K562 (cell line): ENCODE results near the gene TXNIP. TPM values are rescaled to one million over a fixed set of nuclear protein-coding genes. Genes with fewer than 3 reads are reported as not detected.
A peak's percentile ranks its signal among the peaks of the same experiment; 100 is the strongest.

Experiments used
- BCOR ChIP-seq: fragments of 450-650 bp; IDR thresholded peaks from 2 replicates; pipeline ENCODE4 v1.6.1; 2016
- CLOCK ChIP-seq: fragments of 250-450 bp; sonication (Bioruptor Pico); IDR thresholded peaks from 2 replicates; pipeline ENCODE4 v1.4.0; 2020; ENCODE audit warnings: mild to moderate bottlenecking, moderate library complexity, borderline replicate concordance
- DEAF1 ChIP-seq: fragments of 450-650 bp; formaldehyde crosslinking; IDR thresholded peaks from 2 replicates; pipeline ENCODE4 v1.4.0; 2020; ENCODE audit warnings: mild to moderate bottlenecking, moderate library complexity
- IRF1 ChIP-seq: sonication (generic); formaldehyde crosslinking; IDR thresholded peaks from 2 replicates; pipeline ENCODE4 v1.8.0; 2022; ENCODE audit warnings: missing genetic modification reagents, mild to moderate bottlenecking, borderline replicate concordance
- TOE1 ChIP-seq, 2 experiments: fragments of 450-650 bp in 1 of 2; sonication (generic) in 1 of 2; formaldehyde crosslinking in 1 of 2; IDR thresholded peaks; 2 replicates each; pipeline versions ENCODE4 v1.7.1 to v1.8.0; 2016 to 2022; ENCODE audit warnings: borderline replicate concordance in 2 of 2, mild to moderate bottlenecking in 2 of 2, antibody characterized with exemption in 1 of 2, inconsistent platforms in 1 of 2, low read depth in 1 of 2, missing genetic modification reagents in 1 of 2, moderate library complexity in 1 of 2
- ZNF175 ChIP-seq: fragments of 200-800 bp; sonication (Bioruptor generic); IDR thresholded peaks from 2 replicates; pipeline ENCODE4 v1.6.1; 2016; ENCODE audit warnings: low read depth, mild to moderate bottlenecking, missing genetic modification characterization, missing compliant biosample characterization
- ZNF668 ChIP-seq: fragments of 250-450 bp; sonication (Bioruptor Pico); IDR thresholded peaks from 2 replicates; pipeline ENCODE4 v1.8.0; 2022; ENCODE audit warnings: mild to moderate bottlenecking, inconsistent platforms
- ZNF695 ChIP-seq: fragments of 450-650 bp; formaldehyde crosslinking; IDR thresholded peaks from 2 replicates; pipeline ENCODE4 v1.4.0; 2020; ENCODE audit warnings: mild to moderate bottlenecking, moderate library complexity
- ZNF780A ChIP-seq: fragments of 250-450 bp; sonication (Bioruptor Pico); IDR thresholded peaks from 2 replicates; pipeline ENCODE4 v1.5.0; 2021; ENCODE audit warnings: mild to moderate bottlenecking
- polyA plus RNA-seq, 8 experiments: library from polyadenylated mRNA; depleted of rRNA in 4 of 8; stranded (reverse) in 5 of 8; unstranded in 3 of 8; fragments of >200 nt; fragmentation: Nextera tagmentation in 2 of 8; fragmentation: Illumina TruSeq in 1 of 8; extraction: Ambion mirVana in 2 of 8; extraction: Trizol in 1 of 8; gene quantifications; 2 replicates each; pipeline versions ENCODE4 v1.2.1 to v1.2.3, GENCODE V29; 2011 to 2014; ENCODE audit warnings: inconsistent platforms in 1 of 8, missing spikeins in 1 of 8
- total RNA-seq, 7 experiments: library from RNA; depleted of rRNA in 6 of 7; stranded (reverse); fragments of >200 nt in 6 of 7; fragmentation: Illumina TruSeq in 2 of 7; extraction: Trizol in 2 of 7; gene quantifications; 2 replicates each; pipeline versions ENCODE4 v1.2.1 to v1.2.3, GENCODE V29; 2011 to 2021; ENCODE audit warnings: low replicate concordance in 1 of 7
- TF ChIP-seq, protein P1 (sequence below): fragments of 450-650 bp; IDR thresholded peaks from 2 replicates; pipeline ENCODE4 v1.6.1; 2017; ENCODE audit warnings: antibody characterized with exemption, mild to moderate bottlenecking

The TXNIP gene
- total and polyA plus RNA-seq, 9 of the 15 experiments (the other 6 are each of a cell fraction or from before 2014, with no cell fraction given): 120 to 499 (median 257) TPM

DNA sequence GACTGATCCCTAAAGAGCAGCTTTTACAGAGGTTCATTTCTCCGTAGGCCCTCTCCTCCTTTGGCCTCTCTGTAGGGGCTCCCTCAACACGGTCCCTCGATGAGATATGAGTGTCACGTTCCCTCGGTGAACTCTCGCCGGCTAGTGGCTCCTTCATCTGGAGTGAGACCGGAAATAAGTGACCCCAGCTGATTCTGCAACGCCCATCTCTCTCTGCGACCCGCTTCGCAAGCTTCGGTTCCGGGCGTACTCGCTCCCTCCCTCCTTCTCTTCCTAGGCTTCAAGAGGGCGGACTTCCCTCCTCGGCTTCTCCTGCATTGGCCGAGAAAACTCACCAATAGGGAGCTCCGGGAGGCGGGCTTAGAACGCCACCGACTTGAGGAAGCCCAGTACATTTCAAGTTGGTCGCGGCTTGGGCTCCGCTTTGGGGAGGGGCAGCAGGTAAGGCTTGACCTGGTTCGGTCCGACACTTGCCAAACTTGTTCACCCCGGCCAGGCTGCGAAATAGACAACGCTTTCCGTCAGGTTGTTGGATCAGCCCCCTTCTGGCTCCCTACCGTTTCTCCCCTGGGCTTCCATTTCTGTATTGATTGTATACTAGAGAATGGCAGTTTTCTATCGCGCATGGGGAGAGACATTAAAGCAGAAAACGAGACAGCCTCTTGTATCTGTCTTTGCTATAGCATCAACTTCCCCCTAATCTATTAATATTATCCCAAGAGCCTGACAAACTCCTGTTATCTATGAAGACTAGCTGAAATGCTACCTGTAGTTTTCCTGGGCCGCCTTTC lies 31.9 kb downstream of the TXNIP start, which contains the start of the genes ANKRD34A and POLR3GL (continued):
- TF ChIP-seq, protein P1, sequence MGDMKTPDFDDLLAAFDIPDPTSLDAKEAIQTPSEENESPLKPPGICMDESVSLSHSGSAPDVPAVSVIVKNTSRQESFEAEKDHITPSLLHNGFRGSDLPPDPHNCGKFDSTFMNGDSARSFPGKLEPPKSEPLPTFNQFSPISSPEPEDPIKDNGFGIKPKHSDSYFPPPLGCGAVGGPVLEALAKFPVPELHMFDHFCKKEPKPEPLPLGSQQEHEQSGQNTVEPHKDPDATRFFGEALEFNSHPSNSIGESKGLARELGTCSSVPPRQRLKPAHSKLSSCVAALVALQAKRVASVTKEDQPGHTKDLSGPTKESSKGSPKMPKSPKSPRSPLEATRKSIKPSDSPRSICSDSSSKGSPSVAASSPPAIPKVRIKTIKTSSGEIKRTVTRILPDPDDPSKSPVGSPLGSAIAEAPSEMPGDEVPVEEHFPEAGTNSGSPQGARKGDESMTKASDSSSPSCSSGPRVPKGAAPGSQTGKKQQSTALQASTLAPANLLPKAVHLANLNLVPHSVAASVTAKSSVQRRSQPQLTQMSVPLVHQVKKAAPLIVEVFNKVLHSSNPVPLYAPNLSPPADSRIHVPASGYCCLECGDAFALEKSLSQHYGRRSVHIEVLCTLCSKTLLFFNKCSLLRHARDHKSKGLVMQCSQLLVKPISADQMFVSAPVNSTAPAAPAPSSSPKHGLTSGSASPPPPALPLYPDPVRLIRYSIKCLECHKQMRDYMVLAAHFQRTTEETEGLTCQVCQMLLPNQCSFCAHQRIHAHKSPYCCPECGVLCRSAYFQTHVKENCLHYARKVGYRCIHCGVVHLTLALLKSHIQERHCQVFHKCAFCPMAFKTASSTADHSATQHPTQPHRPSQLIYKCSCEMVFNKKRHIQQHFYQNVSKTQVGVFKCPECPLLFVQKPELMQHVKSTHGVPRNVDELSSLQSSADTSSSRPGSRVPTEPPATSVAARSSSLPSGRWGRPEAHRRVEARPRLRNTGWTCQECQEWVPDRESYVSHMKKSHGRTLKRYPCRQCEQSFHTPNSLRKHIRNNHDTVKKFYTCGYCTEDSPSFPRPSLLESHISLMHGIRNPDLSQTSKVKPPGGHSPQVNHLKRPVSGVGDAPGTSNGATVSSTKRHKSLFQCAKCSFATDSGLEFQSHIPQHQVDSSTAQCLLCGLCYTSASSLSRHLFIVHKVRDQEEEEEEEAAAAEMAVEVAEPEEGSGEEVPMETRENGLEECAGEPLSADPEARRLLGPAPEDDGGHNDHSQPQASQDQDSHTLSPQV: peak; percentile 20; the same call in 1 of the 2 replicates
- 0 out of 2 replicates have a peak, but pooled peaks have one; percentile 8 for TF ChIP-seq BCOR
- TF ChIP-seq ZNF780A (CRISPR knock-in tag): no peak
- TF ChIP-seq ZNF668 (CRISPR knock-in tag): no peak
- no peak for TF ChIP-seq ZNF175 (CRISPR knock-in tag)
- no peak for TF ChIP-seq ZNF695 (CRISPR knock-in tag)
- TF ChIP-seq IRF1 (CRISPR knock-in tag): no peak
- no peak for TF ChIP-seq DEAF1 (CRISPR knock-in tag)
- TF ChIP-seq CLOCK (CRISPR knock-in tag): no peak
- TF ChIP-seq TOE1 (IDR thresholded peaks at IDR 0.05; ENCODE audit: borderline replicate concordance): no peak
- TF ChIP-seq TOE1 (CRISPR knock-in tag; IDR thresholded peaks at IDR 0.05; ENCODE audit: borderline replicate concordance, low read depth): 0 out of 2 replicates have a peak, but pooled peaks have one; percentile 52
